Activated CD4-positive, alpha-beta T cell treated with anti-CD3 and anti-CD28 coated beads, Interleukin-2, amount 10 ng/mL, durations not matched to agents 7 days and 5 days (primary cell): ENCODE results near the gene FCN1. TPM values are rescaled to one million over a fixed set of nuclear protein-coding genes. Genes with fewer than 3 reads are reported as not detected.
"Not testable (repeated sequence)": the region's sequence is repeated elsewhere in the genome, so short reads cannot be mapped to it uniquely, and the experiment has no call there.

Source experiments
- CTCF ChIA-PET: fragments of 350-600 bp; sonication (Branson Sonifier 250); formaldehyde crosslinking; loops from one replicate; lab custom pipeline; 2021; ENCODE audit warnings: antibody characterized with exemption; lab: Charles Lee
- POLR2A ChIA-PET: fragments of 350-600 bp; sonication (Branson Sonifier 250); formaldehyde crosslinking; loops from one replicate; lab custom pipeline; 2021; ENCODE audit warnings: antibody characterized with exemption; lab: Charles Lee
- DNase-seq: peaks from one replicate; pipeline ENCODE4 v3.0.0-alpha.2; 2020
- H3K27ac Mint-ChIP-seq: one replicate; pipeline ENCODE4 v1.8.0; 2021; ENCODE audit warnings: mild to moderate bottlenecking, moderate library complexity, mixed read lengths
- H3K27me3 Mint-ChIP-seq: one replicate; pipeline ENCODE4 v1.8.0; 2021; ENCODE audit warnings: mixed read lengths
- H3K36me3 Mint-ChIP-seq: one replicate; pipeline ENCODE4 v1.8.0; 2021; ENCODE audit warnings: low read depth, mixed read lengths
- H3K4me1 Mint-ChIP-seq: one replicate; pipeline ENCODE4 v1.8.0; 2021; ENCODE audit warnings: mixed read lengths
- H3K4me3 Mint-ChIP-seq: one replicate; pipeline ENCODE4 v1.8.0; 2021; ENCODE audit warnings: mild to moderate bottlenecking, moderate library complexity, mixed read lengths
- H3K9me3 Mint-ChIP-seq: one replicate; pipeline ENCODE4 v1.8.0; 2021; ENCODE audit warnings: mixed read lengths
- total RNA-seq, 2 experiments: library from RNA; stranded (reverse); gene quantifications; one replicate each; pipeline ENCODE4 v1.2.3, GENCODE V29; 2021

The FCN1 gene
- total RNA-seq, 2 experiments from 2014 or later = not detected

- H3K36me3 Mint-ChIP-seq = no peaks in the 10 kb centered on the region
- no peak for DNase-seq
- no peaks in the 10 kb centered on the region for H3K27me3 Mint-ChIP-seq
- ChIA-PET POLR2A (no interaction called here), CTCF (no interaction called here)
- peaks cover 4% of the 10 kb centered on the region for H3K4me1 Mint-ChIP-seq
- H3K9me3 Mint-ChIP-seq = peaks cover 4% of the 10 kb centered on the region
- H3K4me3 Mint-ChIP-seq = no peak overlapping the region
- H3K27ac Mint-ChIP-seq = no peak overlapping the region
These were observed 55.9 kb downstream of the FCN1 start for GRCh38 chr9:134861595-134862334.

- Mint-ChIP-seq H3K4me1 (peaks cover 4% of the 10 kb centered on the region), H3K9me3 (peaks cover 4% of the 10 kb centered on the region), H3K27me3 (no peaks in the 10 kb centered on the region), H3K27ac (no peak overlapping the region), H3K36me3 (no peaks in the 10 kb centered on the region), H3K4me3 (no peak overlapping the region)
- POLR2A ChIA-PET = no interaction called here
- CTCF ChIA-PET = no interaction called here
- no peak for DNase-seq
These were observed 57.2 kb downstream of the FCN1 start for GRCh38 chr9:134860510-134860909.

GRCh38 chr9:134858051-134858841 lies 59.5 kb downstream of the FCN1 start:
- ChIA-PET CTCF (interaction anchor here (0.7 kb wide), 1 partner anchor 356 kb away, joined by 3 read pairs; no protein-coding TSS in a partner anchor), POLR2A (no interaction called here)
- no peak overlapping the region for H3K27ac Mint-ChIP-seq
- H3K36me3 Mint-ChIP-seq = no peaks in the 10 kb centered on the region
- H3K4me1 Mint-ChIP-seq = peaks cover 4% of the 10 kb centered on the region
- H3K9me3 Mint-ChIP-seq = peaks cover 4% of the 10 kb centered on the region
- no peak for DNase-seq
- H3K4me3 Mint-ChIP-seq = no peak overlapping the region
- no peaks in the 10 kb centered on the region for H3K27me3 Mint-ChIP-seq

GRCh38 chr9:134857451-134857850 lies 60.3 kb downstream of the FCN1 start:
- DNase-seq, H3K9me3 Mint-ChIP-seq, H3K27me3 Mint-ChIP-seq, H3K36me3 Mint-ChIP-seq, H3K27ac Mint-ChIP-seq, H3K4me3 Mint-ChIP-seq, H3K4me1 Mint-ChIP-seq, POLR2A ChIA-PET, CTCF ChIA-PET: not testable (repeated sequence)

- no peak for DNase-seq
- Mint-ChIP-seq H3K27me3 (no peaks in the 10 kb centered on the region), H3K9me3 (peaks cover 4% of the 10 kb centered on the region), H3K27ac (no peak overlapping the region), H3K36me3 (no peaks in the 10 kb centered on the region), H3K4me3 (no peak overlapping the region), H3K4me1 (peaks cover 4% of the 10 kb centered on the region)
- POLR2A ChIA-PET = no interaction called here
- CTCF ChIA-PET = no interaction called here
These were observed 61.8 kb downstream of the FCN1 start for GRCh38 chr9:134855900-134856377.

Other genes starting within 250 kb of the FCN1 start
- not detected for gene FCN2, start 37.1 kb downstream of the FCN1 start, total RNA-seq
- gene OLFM1, start 169.8 kb upstream of the FCN1 start, total RNA-seq = not detected